RWPE1 (cell line): ENCODE data around the gene MFNG.

Experiments
- CTCF ChIA-PET: fragments of 350-600 bp; sonication (Branson Sonifier 250); formaldehyde crosslinking; extraction: SDS; loops from one replicate; lab custom pipeline; 2021; lab: Yijun Ruan, JAX
- POLR2A ChIA-PET: fragments of 400-600 bp; formaldehyde crosslinking; extraction: SDS; loops from one replicate; lab custom pipeline; 2020; ENCODE audit warnings: antibody characterized with exemption; ENCODE audit not compliant: low non-redundant PET; lab: Yijun Ruan, JAX
- DNase-seq: peaks from one replicate; pipeline ENCODE4 v3.0.0; 2012; ENCODE audit warnings: low spot score
- H3K27ac ChIP-seq: fragments of 450-650 bp; 2 replicates; pipeline ENCODE4 v1.5.1; 2017
- TF ChIP-seq, protein P1 (sequence below): fragments of 450-650 bp; conservative IDR thresholded peaks from 2 replicates; pipeline ENCODE4 v1.5.1; 2017; ENCODE audit warnings: low read depth, mild to moderate bottlenecking

Gene MFNG

DNA sequence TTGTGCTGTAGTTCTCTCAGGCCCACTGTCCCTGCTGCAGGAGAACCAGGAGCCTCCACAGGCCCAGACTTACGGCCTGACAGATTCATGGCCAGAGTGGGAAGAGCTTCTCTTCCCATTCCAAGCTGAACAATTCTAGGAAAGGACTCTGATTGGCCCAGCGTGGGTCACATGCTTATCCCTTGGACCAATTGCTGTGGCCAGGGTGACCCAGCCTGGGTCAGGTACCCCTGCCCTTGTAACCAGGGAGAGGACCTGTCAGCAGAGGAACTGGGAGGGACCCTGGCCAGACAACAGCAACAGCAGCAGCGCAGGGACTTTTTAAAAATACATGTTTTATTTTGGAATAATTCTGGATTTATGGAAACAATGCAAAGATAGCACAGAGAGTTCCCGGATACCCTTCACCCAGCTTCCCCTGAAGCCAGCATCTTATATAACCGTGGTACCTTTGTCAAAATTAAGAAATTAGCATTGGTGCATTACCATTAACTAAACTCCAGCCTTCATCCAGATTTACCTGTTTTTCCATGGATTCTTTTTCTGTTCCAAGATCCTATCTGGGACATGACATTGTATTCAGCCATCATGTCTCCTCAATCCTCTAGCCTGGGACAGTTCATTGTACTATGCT, 50.1 kb downstream of the MFNG start:
- DNase-seq = no peak
- ChIA-PET CTCF (no interaction called here), POLR2A (no interaction called here)
- TF ChIP-seq, protein P1, sequence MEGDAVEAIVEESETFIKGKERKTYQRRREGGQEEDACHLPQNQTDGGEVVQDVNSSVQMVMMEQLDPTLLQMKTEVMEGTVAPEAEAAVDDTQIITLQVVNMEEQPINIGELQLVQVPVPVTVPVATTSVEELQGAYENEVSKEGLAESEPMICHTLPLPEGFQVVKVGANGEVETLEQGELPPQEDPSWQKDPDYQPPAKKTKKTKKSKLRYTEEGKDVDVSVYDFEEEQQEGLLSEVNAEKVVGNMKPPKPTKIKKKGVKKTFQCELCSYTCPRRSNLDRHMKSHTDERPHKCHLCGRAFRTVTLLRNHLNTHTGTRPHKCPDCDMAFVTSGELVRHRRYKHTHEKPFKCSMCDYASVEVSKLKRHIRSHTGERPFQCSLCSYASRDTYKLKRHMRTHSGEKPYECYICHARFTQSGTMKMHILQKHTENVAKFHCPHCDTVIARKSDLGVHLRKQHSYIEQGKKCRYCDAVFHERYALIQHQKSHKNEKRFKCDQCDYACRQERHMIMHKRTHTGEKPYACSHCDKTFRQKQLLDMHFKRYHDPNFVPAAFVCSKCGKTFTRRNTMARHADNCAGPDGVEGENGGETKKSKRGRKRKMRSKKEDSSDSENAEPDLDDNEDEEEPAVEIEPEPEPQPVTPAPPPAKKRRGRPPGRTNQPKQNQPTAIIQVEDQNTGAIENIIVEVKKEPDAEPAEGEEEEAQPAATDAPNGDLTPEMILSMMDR = no peak
- H3K27ac ChIP-seq = no peak overlapping the region

DNA sequence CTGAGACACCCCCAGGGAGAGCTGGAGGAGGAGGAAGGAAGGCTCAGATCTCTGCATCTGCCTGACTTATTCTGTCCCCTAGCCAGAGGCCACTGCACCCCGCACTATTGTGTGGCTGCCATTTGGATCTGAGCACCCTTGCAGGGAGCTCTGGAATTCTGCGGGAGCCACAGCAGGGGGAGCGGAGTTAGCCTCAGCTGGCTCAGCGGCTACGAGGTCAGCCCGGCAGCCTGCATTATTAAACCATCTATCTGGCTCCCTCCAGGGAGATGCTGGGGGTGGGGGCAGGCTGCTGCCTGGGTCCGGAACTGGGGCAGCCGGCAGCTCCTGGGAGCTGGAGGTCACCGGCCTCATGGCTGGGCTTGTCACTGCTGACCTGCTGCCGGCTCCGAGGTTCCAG, 52.4 kb downstream of the MFNG start:
- peak overlapping the region; percentile 98 for H3K27ac ChIP-seq
- ChIA-PET POLR2A (interaction anchor here (0.6 kb wide), 1 partner anchor 175 kb away, joined by 4 read pairs; the partner anchor contains the start of gene GGA1), CTCF (no interaction called here)
- TF ChIP-seq, protein P1 = no peak
- no peak for DNase-seq

GRCh38 chr22:37432708-37433054, 53.5 kb downstream of the MFNG start:
- peak overlapping the region; percentile 98 for H3K27ac ChIP-seq
- CTCF ChIA-PET = interaction anchor here (0.7 to 1.0 kb wide), 2 partner anchors 19 to 24 kb away, joined by 4 read pairs; no protein-coding TSS in a partner anchor
- no peak for DNase-seq
- POLR2A ChIA-PET = no interaction called here
- TF ChIP-seq, protein P1 = no peak

DNA sequence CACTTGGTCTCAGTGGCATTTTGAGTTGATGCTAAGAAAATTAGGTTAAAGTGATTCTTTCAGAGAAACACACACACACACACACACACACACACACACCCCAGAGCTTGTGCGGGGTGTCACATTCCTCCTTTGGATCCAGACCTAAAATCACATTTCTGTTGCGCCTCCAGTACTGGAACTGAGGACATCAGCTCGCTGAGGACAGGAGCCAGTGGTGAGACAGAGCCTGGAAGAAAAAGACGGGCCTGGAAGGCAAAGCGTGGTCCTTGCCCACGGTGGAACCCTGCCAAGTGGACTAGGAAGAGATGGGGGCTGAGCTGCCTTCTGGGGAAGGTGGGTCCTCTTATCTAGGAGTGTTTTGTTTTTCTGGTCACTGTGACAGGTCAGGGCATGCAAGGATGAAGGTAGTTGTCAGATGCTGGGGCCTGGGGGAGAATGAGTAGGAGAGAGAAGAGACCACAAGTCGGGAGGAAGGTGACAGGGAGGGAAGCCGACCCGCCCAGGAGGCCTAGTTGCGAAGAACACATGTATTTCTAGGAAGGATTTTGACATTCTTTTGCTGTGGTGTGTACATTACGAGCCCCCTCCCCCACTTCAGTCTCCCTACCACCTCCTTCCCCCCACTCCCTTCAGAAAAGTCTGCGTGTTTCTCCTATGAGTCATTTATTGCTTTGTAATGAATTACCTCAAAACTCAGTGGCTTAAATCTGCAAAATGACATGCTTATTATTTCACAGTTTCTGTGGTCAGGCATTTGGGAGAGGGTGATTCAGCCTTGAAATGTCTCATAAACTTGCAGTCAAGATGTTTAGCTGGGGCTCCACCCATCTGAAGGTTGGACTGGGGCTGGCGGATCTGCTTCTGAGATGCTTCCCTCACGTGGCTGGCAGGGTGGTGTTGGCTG, 54.1 kb downstream of the MFNG start:
- CTCF ChIA-PET = interaction anchor here (0.6 to 1.1 kb wide), 7 partner anchors 18 to 1334 kb away, joined by 3 to 5 read pairs (median 3); no protein-coding TSS in a partner anchor
- POLR2A ChIA-PET = no interaction called here
- H3K27ac ChIP-seq = peak overlapping the region; percentile 98
- TF ChIP-seq, protein P1 = no peak
- DNase-seq = peak; percentile 89

- H3K27ac ChIP-seq = peak overlapping the region; percentile 98
- ChIA-PET POLR2A (no interaction called here), CTCF (interaction anchor here (0.6 to 1.1 kb wide), 7 partner anchors 24 to 1334 kb away, joined by 3 to 5 read pairs (median 3); no protein-coding TSS in a partner anchor)
- TF ChIP-seq, protein P1 = no peak
- DNase-seq = no peak
These were observed 54.8 kb downstream of the MFNG start for GRCh38 chr22:37431366-37431765.

GRCh38 chr22:37430941-37431340, 55.2 kb downstream of the MFNG start:
- ChIA-PET CTCF (interaction anchor here (0.6 kb wide), 1 partner anchor 24 kb away, joined by 3 read pairs; no protein-coding TSS in a partner anchor), POLR2A (no interaction called here)
- H3K27ac ChIP-seq = peak overlapping the region; percentile 98
- DNase-seq = no peak
- TF ChIP-seq, protein P1 = no peak
